Subcutaneous adipose tissue (tissue), 4 donors: ENCODE results near the gene EXOG. TPM values are rescaled to one million over a fixed set of nuclear protein-coding genes. Genes with fewer than 3 reads are reported as not detected.

ENCODE experiments used
- total RNA-seq, 4 donors: library from RNA; depleted of rRNA; stranded (reverse); fragments of >200 nt; gene quantifications; one replicate each; pipeline ENCODE4 v1.1.0, GENCODE V29; 2016
- TF ChIP-seq, protein P1 (sequence below): fragments of 450-650 bp; IDR thresholded peaks from one replicate; pipeline ENCODE4 v1.5.1; 2016; ENCODE audit warnings: low read depth, mild to moderate bottlenecking, control low read depth, antibody characterized with exemption, moderate library complexity

The EXOG gene
- 1 to 10 TPM; 5.9 to 8.5 (median 6.7) TPM for total RNA-seq

- TF ChIP-seq, protein P1, sequence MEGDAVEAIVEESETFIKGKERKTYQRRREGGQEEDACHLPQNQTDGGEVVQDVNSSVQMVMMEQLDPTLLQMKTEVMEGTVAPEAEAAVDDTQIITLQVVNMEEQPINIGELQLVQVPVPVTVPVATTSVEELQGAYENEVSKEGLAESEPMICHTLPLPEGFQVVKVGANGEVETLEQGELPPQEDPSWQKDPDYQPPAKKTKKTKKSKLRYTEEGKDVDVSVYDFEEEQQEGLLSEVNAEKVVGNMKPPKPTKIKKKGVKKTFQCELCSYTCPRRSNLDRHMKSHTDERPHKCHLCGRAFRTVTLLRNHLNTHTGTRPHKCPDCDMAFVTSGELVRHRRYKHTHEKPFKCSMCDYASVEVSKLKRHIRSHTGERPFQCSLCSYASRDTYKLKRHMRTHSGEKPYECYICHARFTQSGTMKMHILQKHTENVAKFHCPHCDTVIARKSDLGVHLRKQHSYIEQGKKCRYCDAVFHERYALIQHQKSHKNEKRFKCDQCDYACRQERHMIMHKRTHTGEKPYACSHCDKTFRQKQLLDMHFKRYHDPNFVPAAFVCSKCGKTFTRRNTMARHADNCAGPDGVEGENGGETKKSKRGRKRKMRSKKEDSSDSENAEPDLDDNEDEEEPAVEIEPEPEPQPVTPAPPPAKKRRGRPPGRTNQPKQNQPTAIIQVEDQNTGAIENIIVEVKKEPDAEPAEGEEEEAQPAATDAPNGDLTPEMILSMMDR, result no peak
Observed at GRCh38 chr3:38496131-38496910, at the start of gene EXOG. EXOG (plus strand) TSS chr3:38496340; CDS start chr3:38496368, 28 bp downstream.

DNA sequence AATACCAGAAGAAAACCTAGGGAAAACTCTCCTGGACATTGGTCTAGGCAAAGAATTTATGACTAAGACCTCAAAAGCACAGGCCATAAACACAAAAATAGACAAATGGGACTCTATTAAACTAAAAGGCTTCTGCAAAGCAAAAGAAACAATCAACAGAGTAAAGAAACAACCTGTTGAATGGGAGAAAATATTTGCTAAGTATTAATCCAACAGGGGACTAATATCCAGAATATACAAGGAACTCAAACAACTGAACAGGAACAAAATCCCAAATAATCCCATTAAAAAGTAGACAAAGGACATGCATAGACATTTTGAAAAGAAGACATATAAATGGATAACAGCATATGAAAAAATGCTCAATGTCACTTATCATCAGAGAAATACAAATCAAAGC lies 49.3 kb upstream of the EXOG start:
- TF ChIP-seq, protein P1, result no peak

GRCh38 chr3:38450853-38451252 lies 45.3 kb upstream of the EXOG start:
- TF ChIP-seq, protein P1, result no peak

DNA sequence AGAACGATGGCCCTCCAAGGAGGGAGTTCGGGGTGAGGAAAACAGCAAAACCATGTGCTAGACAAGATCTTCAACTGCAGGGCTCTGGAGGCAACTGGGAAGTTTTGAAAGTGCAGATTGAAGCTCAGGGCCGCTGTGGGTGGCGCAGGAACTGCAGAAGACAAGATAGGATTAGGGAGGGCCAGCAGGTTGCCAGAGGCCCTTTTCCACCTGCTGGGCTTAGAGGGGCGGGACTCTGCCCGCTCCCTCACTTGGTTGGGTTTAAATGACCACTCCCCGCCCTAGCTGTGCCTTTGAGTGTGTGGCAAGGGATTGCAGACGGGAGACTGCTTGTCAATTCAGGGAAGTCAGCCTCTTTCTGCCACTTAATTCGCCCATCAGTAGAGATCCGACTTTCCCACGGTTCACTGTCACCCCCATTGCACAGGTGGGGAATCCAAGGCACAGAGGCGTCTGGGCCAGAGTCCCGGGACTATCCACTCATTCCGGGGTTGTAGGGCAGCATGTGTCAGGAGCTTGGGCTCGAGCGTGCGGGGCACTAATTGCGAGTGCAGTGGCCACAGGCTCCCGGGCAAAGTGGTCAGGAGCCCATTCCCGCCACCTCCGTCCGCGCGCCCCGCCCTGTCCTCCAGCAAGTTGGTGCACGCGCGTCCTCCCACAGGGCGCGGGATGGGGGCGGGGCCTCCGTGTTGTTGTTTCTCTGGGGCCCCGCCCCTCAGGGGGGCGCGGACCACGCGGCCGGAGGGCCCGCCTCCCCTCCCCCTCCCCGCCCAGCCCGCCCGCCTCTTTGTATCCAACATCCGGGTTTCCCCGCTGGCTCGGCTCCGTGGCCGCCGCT lies 42.8 kb upstream of the EXOG start, which contains the start of gene ACVR2B:
TSS of gene ACVR2B (plus strand) at position 816 of the 838 bp plus-strand sequence. CDS start 433 bp downstream, outside the sequence.
- TF ChIP-seq, protein P1, result no peak

DNA sequence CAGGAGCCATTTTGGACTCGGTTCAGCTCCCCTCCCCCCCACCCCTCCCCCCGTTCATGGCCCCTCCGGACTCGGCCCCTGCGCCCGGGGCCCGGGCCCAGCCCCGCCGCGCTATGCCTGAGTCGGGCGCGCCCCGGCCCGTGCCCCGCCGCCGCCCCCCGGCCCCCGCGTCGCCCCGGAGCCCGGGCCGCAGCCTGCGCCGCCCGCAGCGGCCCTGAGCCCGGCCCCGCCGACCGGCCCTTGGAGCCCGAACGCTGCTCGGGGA lies 42.3 kb upstream of the EXOG start:
- TF ChIP-seq, protein P1, result no peak

DNA sequence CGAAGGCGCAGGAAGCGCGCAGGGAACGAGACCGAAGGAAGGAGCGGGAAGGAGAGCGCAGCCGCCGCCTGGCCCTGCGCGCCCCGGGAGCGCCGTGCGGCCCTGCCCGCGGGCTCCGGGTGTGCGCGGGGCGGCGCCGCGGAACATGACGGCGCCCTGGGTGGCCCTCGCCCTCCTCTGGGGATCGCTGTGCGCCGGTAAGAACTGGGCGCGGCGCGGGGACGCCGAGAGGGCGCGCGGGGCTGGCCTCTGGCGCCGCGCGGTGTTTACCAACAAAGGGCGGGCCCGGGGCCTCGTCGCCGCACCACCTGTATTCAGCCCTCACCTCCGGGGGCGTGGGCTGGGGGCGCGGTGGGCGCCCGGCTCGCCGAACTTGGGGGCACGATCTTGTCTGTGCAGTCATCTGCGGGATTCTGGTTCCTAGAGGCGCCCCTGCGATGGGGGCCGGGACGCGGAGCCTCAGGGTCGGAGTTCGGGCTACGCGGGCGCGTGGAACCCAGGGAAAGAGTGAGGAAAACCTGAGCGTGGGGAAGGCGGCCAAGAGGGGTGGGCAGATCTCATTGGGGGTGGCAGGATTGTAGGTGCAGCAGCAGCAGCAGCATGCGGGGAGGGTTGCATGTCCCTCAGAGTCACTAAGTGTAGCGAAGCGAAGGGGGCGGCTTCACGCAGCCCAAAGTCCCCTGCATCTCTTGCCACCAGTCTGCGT lies 41.8 kb upstream of the EXOG start:
- TF ChIP-seq, protein P1, result no peak
